HFFc6 (cell line): ENCODE results near the gene SNRPA1. TPM values are rescaled to one million over a fixed set of nuclear protein-coding genes. Genes with fewer than 3 reads are reported as not detected.
A peak's percentile ranks its signal among the peaks of the same experiment; 100 is the strongest.

ENCODE experiments used
- DNase-seq: peaks from one replicate; pipeline ENCODE4 v3.0.0-alpha.2; 2018
- H3K27ac Mint-ChIP-seq: 2 replicates; pipeline ENCODE4 v1.8.0; 2020; ENCODE audit warnings: mild to moderate bottlenecking, mixed read lengths
- H3K27me3 Mint-ChIP-seq: 2 replicates; pipeline ENCODE4 v1.8.0; 2021; ENCODE audit warnings: mild to moderate bottlenecking, moderate library complexity, mixed read lengths; ENCODE audit not compliant: insufficient read depth
- H3K36me3 Mint-ChIP-seq: 2 replicates; pipeline ENCODE4 v1.8.0; 2021; ENCODE audit warnings: low read depth, mixed read lengths
- H3K4me1 Mint-ChIP-seq: 2 replicates; pipeline ENCODE4 v1.8.0; 2020; ENCODE audit warnings: low read depth, mixed read lengths
- H3K4me3 Mint-ChIP-seq: 2 replicates; pipeline ENCODE4 v1.8.0; 2020; ENCODE audit warnings: mild to moderate bottlenecking, moderate library complexity, mixed read lengths
- H3K9me3 Mint-ChIP-seq: 2 replicates; pipeline ENCODE4 v1.8.0; 2020; ENCODE audit warnings: mild to moderate bottlenecking, mixed read lengths
- CTCF ChIP-seq: fragments of 200-600 bp; sonication (generic); IDR thresholded peaks from 2 replicates; pipeline ENCODE4 v1.5.0; 2021; ENCODE audit warnings: antibody characterized with exemption, mild to moderate bottlenecking
- total RNA-seq, 6 experiments: library from RNA; stranded (reverse); fragmentation: NEBNext Ultra II Directional; extraction: Animal tissue kit (Norgen Biotek cat#: 25700); gene quantifications; 2 replicates in 1 of 6; 3 replicates in 5 of 6; pipeline ENCODE4 v1.2.3, GENCODE V29; 2021

Gene SNRPA1
- total RNA-seq, 6 experiments from 2014 or later = 54.9 to 78.8 (median 64.5) TPM

DNA sequence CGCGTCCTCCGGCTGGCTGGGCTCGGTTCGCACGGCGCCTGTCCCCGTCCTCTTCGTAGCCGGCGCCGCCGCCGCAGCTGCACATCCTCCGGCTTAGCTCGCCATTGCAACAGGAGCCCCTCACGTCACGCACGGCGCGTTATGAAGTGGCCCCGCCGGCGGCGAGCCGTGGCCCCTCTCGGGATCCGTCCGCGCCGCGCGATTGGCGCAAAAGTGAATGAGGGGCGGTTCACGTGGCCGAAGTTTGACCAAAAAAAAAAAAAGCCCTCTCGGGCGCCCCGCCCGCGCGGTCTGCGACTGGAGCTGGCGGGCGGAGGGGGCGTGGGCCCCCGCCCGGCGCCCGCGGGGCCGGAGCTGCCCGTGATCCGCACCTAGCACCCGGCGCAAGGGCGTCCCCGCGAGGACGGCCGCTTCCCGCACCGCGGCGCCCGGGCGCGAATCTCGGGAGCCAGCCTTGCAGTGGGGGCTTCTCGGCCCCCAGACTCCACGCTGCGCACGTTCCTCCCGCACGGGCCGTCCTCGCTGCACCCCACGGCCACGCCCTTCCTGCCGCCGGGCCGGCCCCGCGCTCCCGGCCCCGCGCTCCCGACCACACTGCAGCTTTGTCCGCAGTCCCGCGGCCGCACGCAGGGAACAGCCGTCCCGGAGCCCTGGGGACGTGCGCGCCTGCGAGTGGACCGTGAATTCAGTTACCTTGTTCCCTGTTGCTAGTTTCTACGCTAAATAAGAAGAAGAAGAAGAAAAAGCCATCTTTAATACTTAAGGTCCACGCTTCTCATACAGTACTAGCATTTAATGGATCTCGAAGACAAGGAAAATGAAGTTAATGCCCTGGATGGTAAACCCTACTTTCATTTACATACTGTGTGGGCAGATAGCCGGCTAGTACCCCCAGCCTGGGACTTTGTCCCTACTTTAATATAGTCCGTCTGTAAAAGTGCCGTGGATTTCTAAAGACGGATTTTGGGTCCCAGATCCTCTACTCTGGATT, 42.9 kb downstream of the SNRPA1 start, which contains the start of gene CHSY1:
Gene CHSY1, minus strand, starts transcription at position 219 of the 991 bp plus-strand sequence. CDS start 592 bp downstream, outside the sequence.
- H3K4me1 Mint-ChIP-seq = peaks cover 44% of the 10 kb centered on the region
- peaks cover 20% of the 10 kb centered on the region for H3K36me3 Mint-ChIP-seq
- H3K4me3 Mint-ChIP-seq = peak within 1 kb of the TSS; percentile 97
- H3K27me3 Mint-ChIP-seq = peaks cover 5% of the 10 kb centered on the region; the same call in 1 of the 2 replicates
- peak within 1 kb of the TSS; percentile 94 for H3K27ac Mint-ChIP-seq
- H3K9me3 Mint-ChIP-seq = no peaks in the 10 kb centered on the region
- DNase-seq = peak; percentile 89
- TF ChIP-seq CTCF = peak; percentile 54

GRCh38 chr15:101250873-101251829, 43.9 kb downstream of the SNRPA1 start:
- DNase-seq = peak; percentile 29
- Mint-ChIP-seq H3K27ac (peak overlapping the region; percentile 88), H3K4me1 (peaks cover 52% of the 10 kb centered on the region), H3K27me3 (peaks cover 4% of the 10 kb centered on the region; the same call in 1 of the 2 replicates), H3K9me3 (no peaks in the 10 kb centered on the region), H3K36me3 (peaks cover 20% of the 10 kb centered on the region), H3K4me3 (peak overlapping the region; percentile 87)
- no peak for TF ChIP-seq CTCF

DNA sequence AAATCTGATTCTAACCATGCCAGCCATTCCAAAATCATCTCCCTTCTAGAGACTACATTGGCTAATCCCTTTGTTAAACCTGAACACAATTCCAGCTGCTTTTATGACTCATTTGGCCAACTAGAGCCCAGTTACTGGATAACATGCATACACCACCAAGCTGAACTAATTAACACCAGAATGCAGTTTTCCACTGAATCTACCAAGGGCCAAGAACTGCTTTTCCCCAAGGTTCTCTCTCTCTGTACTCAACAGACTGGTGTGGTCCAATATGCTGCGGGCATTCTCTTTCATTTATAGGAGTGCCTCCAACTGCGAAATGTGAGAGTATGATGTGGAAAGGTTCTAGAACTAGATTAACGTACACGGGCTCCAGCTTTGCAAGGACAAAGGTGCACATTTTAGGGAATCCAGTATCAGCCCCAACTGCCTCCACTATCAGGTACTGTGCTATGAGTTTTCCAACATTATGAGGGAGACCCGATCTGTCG, 44.7 kb downstream of the SNRPA1 start:
- Mint-ChIP-seq H3K27ac (peak overlapping the region; percentile 88), H3K9me3 (no peaks in the 10 kb centered on the region), H3K4me1 (peaks cover 56% of the 10 kb centered on the region), H3K36me3 (peaks cover 20% of the 10 kb centered on the region), H3K27me3 (peaks cover 4% of the 10 kb centered on the region; the same call in 1 of the 2 replicates), H3K4me3 (peak overlapping the region; percentile 87)
- TF ChIP-seq CTCF = no peak
- peak; percentile 55 for DNase-seq

GRCh38 chr15:101248274-101248673, 46.8 kb downstream of the SNRPA1 start:
- H3K4me3 Mint-ChIP-seq = 0 out of 2 replicates have a peak overlapping the region, but pooled peaks have one; percentile 42
- H3K36me3 Mint-ChIP-seq = peaks cover 24% of the 10 kb centered on the region
- peaks cover 4% of the 10 kb centered on the region; the same call in 1 of the 2 replicates for H3K27me3 Mint-ChIP-seq
- H3K27ac Mint-ChIP-seq = no peak overlapping the region
- DNase-seq = no peak
- peaks cover 72% of the 10 kb centered on the region for H3K4me1 Mint-ChIP-seq
- H3K9me3 Mint-ChIP-seq = no peaks in the 10 kb centered on the region
- no peak for TF ChIP-seq CTCF
